ENCODE results near the gene PDE6C.

GRCh38 chr10:93568105-93568390 is 44.3 kb upstream of the PDE6C start:
- TF ChIP-seq, protein P1, sequence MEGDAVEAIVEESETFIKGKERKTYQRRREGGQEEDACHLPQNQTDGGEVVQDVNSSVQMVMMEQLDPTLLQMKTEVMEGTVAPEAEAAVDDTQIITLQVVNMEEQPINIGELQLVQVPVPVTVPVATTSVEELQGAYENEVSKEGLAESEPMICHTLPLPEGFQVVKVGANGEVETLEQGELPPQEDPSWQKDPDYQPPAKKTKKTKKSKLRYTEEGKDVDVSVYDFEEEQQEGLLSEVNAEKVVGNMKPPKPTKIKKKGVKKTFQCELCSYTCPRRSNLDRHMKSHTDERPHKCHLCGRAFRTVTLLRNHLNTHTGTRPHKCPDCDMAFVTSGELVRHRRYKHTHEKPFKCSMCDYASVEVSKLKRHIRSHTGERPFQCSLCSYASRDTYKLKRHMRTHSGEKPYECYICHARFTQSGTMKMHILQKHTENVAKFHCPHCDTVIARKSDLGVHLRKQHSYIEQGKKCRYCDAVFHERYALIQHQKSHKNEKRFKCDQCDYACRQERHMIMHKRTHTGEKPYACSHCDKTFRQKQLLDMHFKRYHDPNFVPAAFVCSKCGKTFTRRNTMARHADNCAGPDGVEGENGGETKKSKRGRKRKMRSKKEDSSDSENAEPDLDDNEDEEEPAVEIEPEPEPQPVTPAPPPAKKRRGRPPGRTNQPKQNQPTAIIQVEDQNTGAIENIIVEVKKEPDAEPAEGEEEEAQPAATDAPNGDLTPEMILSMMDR (IDR thresholded peaks at IDR 0.05): no peak
- TF ChIP-seq POLR2AphosphoS5 (IDR thresholded peaks at IDR 0.05): no peak

Data from transverse colon (tissue), 4 donors.